Heart right ventricle (tissue), 16 donors: ENCODE data around the gene SLC25A36. TPM values are rescaled to one million over a fixed set of nuclear protein-coding genes. Genes with fewer than 3 reads are reported as not detected.
A peak's percentile ranks its signal among the peaks of the same experiment; 100 is the strongest.

ENCODE experiments used
- ATAC-seq, 8 donors: fragments of 200-7000 bp; cut with Tn5 transposase; one replicate each; pipeline ENCODE4 v1.9.1; 2020; ENCODE audit warnings: mild to moderate bottlenecking in 8 of 8, moderate library complexity in 8 of 8, moderate number of reproducible peaks in 1 of 8
- DNase-seq, 2 donors: peaks; one replicate each; pipeline ENCODE4 v3.0.0-alpha.2; 2020
- H3K27ac ChIP-seq, 10 donors: fragments of 200-600 bp; sonication (generic) in 2 of 10; one replicate each; pipeline versions ENCODE4 v1.5.0 to v1.8.0; 2020 to 2022; ENCODE audit warnings: mild to moderate bottlenecking in 3 of 10
- H3K27me3 ChIP-seq, 7 donors: fragments of 200-600 bp; one replicate each; pipeline ENCODE4 v1.8.0; 2021 to 2022; ENCODE audit warnings: mild to moderate bottlenecking in 2 of 7
- H3K36me3 ChIP-seq, 9 donors: fragments of 200-600 bp; sonication (generic) in 1 of 9; one replicate each; pipeline versions ENCODE4 v1.5.0 to v1.8.0; 2020 to 2022; ENCODE audit warnings: mild to moderate bottlenecking in 2 of 9
- H3K4me1 ChIP-seq, 9 donors: fragments of 200-600 bp; sonication (generic) in 1 of 9; one replicate each; pipeline versions ENCODE4 v1.5.0 to v1.8.0; 2020 to 2022; ENCODE audit warnings: mild to moderate bottlenecking in 4 of 9
- H3K4me3 ChIP-seq, 10 donors: fragments of 200-600 bp; sonication (generic) in 2 of 10; one replicate each; pipeline versions ENCODE4 v1.5.0 to v1.8.0; 2020 to 2022; ENCODE audit warnings: mild to moderate bottlenecking in 7 of 10, moderate library complexity in 2 of 10
- H3K9me3 ChIP-seq, 11 donors: fragments of 200-600 bp in 10 of 11; sonication (generic) in 2 of 11; one replicate each; pipeline versions ENCODE4 v1.5.0 to v1.8.0; 2013 to 2022; ENCODE audit warnings: mild to moderate bottlenecking in 2 of 11, control low read depth in 1 of 11, moderate library complexity in 1 of 11
- CTCF ChIP-seq, 9 donors: fragments of 200-600 bp; sonication (generic) in 2 of 9; IDR thresholded peaks; one replicate each; pipeline versions ENCODE4 v1.5.0 to v1.8.0; 2021 to 2022; ENCODE audit warnings: antibody characterized with exemption in 9 of 9, mild to moderate bottlenecking in 5 of 9, moderate library complexity in 1 of 9
- WGBS, 2 donors: extraction: QIAGEN DNeasy Blood & Tissue Kit; methylation state at CpG; one replicate each; pipeline ENCODE4 v1.1.7; 2013; ENCODE audit warnings: inconsistent platforms in 1 of 2; 5-methylcytosine and 5-hydroxymethylcytosine counted together
- intact Hi-C, 10 donors: fragments of 100-400 bp; cut with DNase I; formaldehyde crosslinking; loops; one replicate each; pipeline versions ENCODE4 v1.11.1 to v1.14.2; 2022
- polyA plus RNA-seq, 2 donors: library from polyadenylated mRNA; stranded (reverse); fragments of 200-250 nt; gene quantifications; one replicate each; pipeline ENCODE4 v1.2.3, GENCODE V29; 2013
- total RNA-seq, 10 donors: library from RNA; stranded (reverse); fragmentation: NEBNext Ultra II Directional in 3 of 10; extraction: Animal tissue kit (Norgen Biotek cat#: 25700) in 3 of 10; gene quantifications; one replicate each; pipeline versions ENCODE4 v1.2.1 to v1.2.4, GENCODE V29; 2021 to 2023
- donor health status: Arrhythmogenic right ventricular cardiomyopathy.
- donor health status: ischemic (EF 13 %, LVEDD 7.1; RV severe dilation, severe dysfunction).
- donor health status: healthy with polysubstance abuse.
- donor health status: DM: no; HTN: yes; CAD: no.
- donor health status: DM: no; HTN: no; CAD: no.
- donor health status: ischemic (EF 25% LVEDD 6.9; RV normal size, moderate dysfunction).
- donor health status: ischemic (EF 25% LVEDD 5.7; RV mildly dilated, moderate dysfunction).
- donor health status: healthy.
- donor health status: DM: yes; HTN: yes; CAD: no.
- donor health status: Ischemic cardiomyopathy.
- donor health status: ischemic (EF 35%, LVEDD 5.7; RV mildly dilated, moderate dysfunction).
- donor health status: nonischemic (EF 11% LVEDD 7.7; RV severe dilation, severe dysfunction).
- donor health status: DM: yes; HTN: yes; CAD: no.
- donor health status: PGD.
- donor health status: ischemic (EF 29% LVEDD 5.4; RV normal size, mild dysfunction).
- donor health status: nonischemic (EF 23%, LVEDD 6.1; RV moderate dilation, normal function).

SLC25A36 gene
- total and polyA plus RNA-seq, 12 donors: 20.4 to 99.1 (median 59.2) TPM

GRCh38 chr3:140920029-140920428 is 21.6 kb upstream of the SLC25A36 start:
- H3K9me3 ChIP-seq: peaks cover 0 to 4% (median 0%) of the 10 kb centered on the region in 11 donors
- intact Hi-C loops: loop anchor here in 1 of 10 donors (5.0 kb wide), 1 partner anchor 47 kb away; no protein-coding TSS in a partner anchor
- ATAC-seq: no peak
- peaks cover 0 to 23% (median 4%) of the 10 kb centered on the region in 9 donors for H3K4me1 ChIP-seq
- no peak overlapping the region for H3K4me3 ChIP-seq
- no peaks in the 10 kb centered on the region for H3K27me3 ChIP-seq
- WGBS, 2 donors: 86 to 93% methylated on average over 2 of the region's 2 CpGs
- H3K36me3 ChIP-seq: no peaks in the 10 kb centered on the region
- no peak overlapping the region for H3K27ac ChIP-seq
- TF ChIP-seq CTCF (IDR thresholded peaks at IDR 0.05): no peak
- no peak for DNase-seq

GRCh38 chr3:140922634-140923033 is 19.0 kb upstream of the SLC25A36 start:
- Histone ChIP-seq H3K4me1 (peaks cover 0 to 22% (median under 1%) of the 10 kb centered on the region in 9 donors), H3K9me3 (peaks cover 0 to 4% (median 0%) of the 10 kb centered on the region in 11 donors), H3K27ac (no peak overlapping the region), H3K36me3 (no peaks in the 10 kb centered on the region), H3K27me3 (no peaks in the 10 kb centered on the region), H3K4me3 (no peak overlapping the region)
- TF ChIP-seq CTCF (IDR thresholded peaks at IDR 0.05): peak in 8 of 9 donors; percentile 6 to 46 (median 35)
- DNase-seq (no peak), ATAC-seq (no peak)
- intact Hi-C loops: loop anchor here in 1 of 10 donors (5.0 kb wide), 1 partner anchor 45 kb away; no protein-coding TSS in a partner anchor
- WGBS, 2 donors: 40 to 41% methylated on average over 1 of the region's 1 CpG

DNA sequence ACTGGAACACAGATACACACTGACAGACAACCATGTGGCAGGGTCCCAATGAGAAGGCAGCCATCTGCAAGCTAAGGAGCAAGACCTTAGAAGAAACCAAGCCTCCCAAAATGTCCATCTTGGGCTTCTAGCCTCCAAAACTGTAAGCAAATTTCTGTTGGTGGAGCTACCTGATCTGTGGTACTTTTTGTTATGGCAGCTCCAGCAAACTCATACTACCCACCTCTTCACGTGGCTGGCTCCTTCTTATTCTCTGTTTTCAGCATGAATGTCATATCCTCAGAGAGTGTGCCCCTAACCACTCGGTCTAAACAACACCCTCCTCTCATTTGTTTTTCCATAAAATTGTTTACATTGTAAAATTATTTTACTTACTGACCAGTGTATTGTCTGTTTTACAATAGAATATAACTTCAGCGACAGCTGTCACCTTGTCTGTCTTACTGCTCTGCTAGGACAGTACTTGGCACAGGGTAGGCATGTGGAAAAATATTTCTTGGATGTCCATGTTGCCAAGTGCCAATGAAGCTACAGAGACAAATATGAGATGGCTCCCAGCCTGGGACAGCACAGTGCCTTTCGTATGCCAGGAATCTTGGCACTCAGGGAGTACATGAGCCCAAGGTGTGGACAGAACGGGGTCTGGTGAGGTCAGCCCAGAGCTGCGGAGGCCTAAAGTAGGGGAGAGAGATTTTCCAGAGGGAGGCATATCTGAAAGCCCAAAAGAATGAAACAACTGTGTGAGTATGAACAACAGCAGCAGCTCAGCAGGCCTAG is 17.4 kb upstream of the SLC25A36 start:
- Histone ChIP-seq H3K4me1 (peaks cover 0 to 15% (median 0%) of the 10 kb centered on the region in 9 donors), H3K36me3 (no peaks in the 10 kb centered on the region), H3K27ac (peak overlapping the region; percentile 20 to 88 (median 74)), H3K9me3 (peaks cover 0 to 4% (median 0%) of the 10 kb centered on the region in 11 donors), H3K27me3 (no peaks in the 10 kb centered on the region), H3K4me3 (no peak overlapping the region)
- intact Hi-C loops: loop anchor here in 1 of 10 donors (2.0 to 5.0 kb wide), 2 partner anchors 19 to 43 kb away; no protein-coding TSS in a partner anchor
- TF ChIP-seq CTCF (IDR thresholded peaks at IDR 0.05): no peak
- ATAC-seq (peak; percentile 94 to 100 (median 98)), DNase-seq (peak; percentile 50 to 79)
- 45 to 54% methylated on average over 6 of the region's 6 CpGs for whole genome bisulfite sequencing, 2 donors

GRCh38 chr3:140927279-140928069 is 14.2 kb upstream of the SLC25A36 start:
- Histone ChIP-seq H3K27me3 (peaks cover 0 to 11% (median 0%) of the 10 kb centered on the region in 7 donors), H3K4me1 (peaks cover 0 to 15% (median 4%) of the 10 kb centered on the region in 9 donors), H3K36me3 (no peaks in the 10 kb centered on the region), H3K9me3 (peaks cover 0 to 4% (median 0%) of the 10 kb centered on the region in 11 donors), H3K27ac (no peak overlapping the region), H3K4me3 (no peak overlapping the region)
- TF ChIP-seq CTCF (IDR thresholded peaks at IDR 0.05): no peak
- no peak for ATAC-seq
- intact Hi-C loops: no loop called here
- WGBS, 2 donors: 38% methylated on average over 3 of the region's 3 CpGs
- no peak for DNase-seq
